Activated CD8-positive, alpha-beta memory T cell treated with anti-CD3 and anti-CD28 coated beads, Interleukin-2, amount 50 U/mL, for 24 hours (primary cell): Measurements from ENCODE around the gene CBLC.
"Not testable (repeated sequence)": the region's sequence is repeated elsewhere in the genome, so short reads cannot be mapped to it uniquely, and the experiment has no call there.

Experiments used
- DNase-seq: peaks from one replicate; pipeline ENCODE4 v3.0.0-alpha.2; 2020; ENCODE audit errors: extremely low read depth

CBLC gene

GRCh38 chr19:44819246-44819832 lies 41.6 kb downstream of the CBLC start:
- no peak for DNase-seq

- no peak for DNase-seq
Measured at GRCh38 chr19:44820648-44821609, 43.2 kb downstream of the CBLC start.

- DNase-seq = no peak
Measured at GRCh38 chr19:44822177-44822576, 44.5 kb downstream of the CBLC start.

GRCh38 chr19:44822670-44823372 lies 45.1 kb downstream of the CBLC start:
- DNase-seq = no peak

- DNase-seq = no peak
Measured at GRCh38 chr19:44823373-44823698, 45.6 kb downstream of the CBLC start.

DNA sequence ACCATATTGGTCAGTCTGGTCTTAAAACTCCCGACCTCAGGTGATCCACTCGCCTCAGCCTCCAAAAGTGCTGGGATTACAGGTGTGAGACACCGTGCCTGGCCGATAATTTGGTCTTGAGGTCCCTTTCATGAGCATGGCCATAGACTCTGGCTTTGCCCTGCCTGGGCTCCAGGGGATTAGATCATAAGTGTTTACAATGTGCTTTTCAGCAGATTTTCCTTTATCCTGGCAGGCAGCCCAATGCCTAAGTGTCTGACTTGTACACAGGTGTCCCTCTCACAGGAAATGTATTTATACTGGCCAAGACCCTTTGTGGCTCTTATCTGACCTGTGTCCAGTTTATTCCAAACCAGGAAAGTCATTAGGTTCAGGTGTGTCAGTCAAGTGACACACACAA lies 47.1 kb downstream of the CBLC start:
- no peak for DNase-seq

DNA sequence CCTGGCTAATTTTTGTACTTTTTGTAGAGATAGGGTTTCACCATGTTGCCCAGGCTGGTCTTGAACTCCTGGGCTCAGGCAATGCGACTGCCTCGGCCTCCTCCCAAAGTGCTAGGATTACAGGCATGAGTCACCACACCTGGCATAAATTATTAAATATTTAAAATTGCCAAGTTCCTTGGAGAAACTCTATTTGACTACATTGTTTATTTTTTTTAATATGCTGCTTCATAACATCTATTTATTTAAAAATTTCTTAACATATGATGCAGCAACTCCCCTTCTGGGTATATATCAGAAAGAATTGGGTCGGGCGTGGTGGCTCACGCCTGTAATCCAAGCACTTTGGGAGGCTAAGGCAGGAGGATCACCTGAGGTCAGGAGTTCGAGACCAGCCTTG lies 55.2 kb downstream of the CBLC start:
- not testable (repeated sequence) for DNase-seq

- not testable (repeated sequence) for DNase-seq
Measured at GRCh38 chr19:44834399-44834798, 56.7 kb downstream of the CBLC start.

DNA sequence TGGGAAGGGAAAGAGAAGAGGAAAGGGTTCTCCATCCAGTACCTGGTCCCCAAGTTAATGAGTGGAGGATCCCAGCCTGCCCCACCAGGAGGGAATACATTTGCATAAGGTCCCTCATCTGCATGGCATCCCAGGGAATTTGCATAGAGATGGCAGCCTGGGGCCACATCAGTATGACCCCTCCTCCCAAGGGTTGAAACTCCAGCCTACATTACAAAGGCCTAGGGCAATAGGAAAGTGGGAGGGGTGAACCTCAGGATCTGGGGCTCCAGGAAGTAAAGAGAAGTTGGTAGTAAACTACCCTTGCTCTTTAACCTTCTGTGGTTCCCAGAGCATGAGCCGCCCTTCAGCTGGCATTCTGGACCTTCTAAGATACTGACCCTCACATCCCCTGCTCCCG lies 61.6 kb downstream of the CBLC start:
- DNase-seq = no peak

- no peak for DNase-seq
Measured at GRCh38 chr19:44840811-44841210, 63.1 kb downstream of the CBLC start.

DNA sequence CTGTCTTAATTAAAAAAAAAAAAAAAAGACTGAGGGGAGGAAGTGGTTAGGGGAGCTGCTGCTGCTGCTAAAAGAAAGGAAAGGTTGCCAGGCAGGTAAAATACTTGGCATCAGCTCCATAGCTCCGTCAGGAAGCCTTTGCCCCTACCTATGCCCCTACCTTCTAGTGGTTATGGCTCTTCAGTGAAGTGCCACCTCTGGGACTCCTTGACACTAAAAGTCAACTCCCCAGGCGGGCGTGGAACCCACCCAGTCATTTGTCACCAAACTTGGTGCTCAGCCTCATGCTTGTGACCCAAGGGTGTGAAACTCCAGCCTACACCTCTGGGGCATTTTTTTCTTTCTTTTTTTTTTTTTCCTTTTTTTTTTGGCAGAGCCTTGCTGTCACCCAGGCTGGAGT lies 63.5 kb downstream of the CBLC start:
- DNase-seq = no peak

DNA sequence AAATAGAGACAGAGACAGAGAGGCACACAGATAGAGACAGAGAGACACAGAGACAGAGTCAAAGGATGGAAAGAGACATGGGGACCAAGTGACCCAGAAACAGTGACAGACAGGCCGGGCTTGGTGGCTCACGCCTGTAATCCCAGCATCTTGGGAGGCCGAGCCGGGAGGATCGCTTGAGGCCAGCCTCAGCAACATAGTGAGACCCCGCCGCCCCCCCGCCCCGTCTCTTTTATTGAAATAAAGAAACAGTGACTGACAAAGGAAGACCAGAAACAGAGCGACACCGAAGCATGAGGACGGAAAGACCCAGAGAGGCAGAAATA lies 67.6 kb downstream of the CBLC start:
- no peak for DNase-seq

DNA sequence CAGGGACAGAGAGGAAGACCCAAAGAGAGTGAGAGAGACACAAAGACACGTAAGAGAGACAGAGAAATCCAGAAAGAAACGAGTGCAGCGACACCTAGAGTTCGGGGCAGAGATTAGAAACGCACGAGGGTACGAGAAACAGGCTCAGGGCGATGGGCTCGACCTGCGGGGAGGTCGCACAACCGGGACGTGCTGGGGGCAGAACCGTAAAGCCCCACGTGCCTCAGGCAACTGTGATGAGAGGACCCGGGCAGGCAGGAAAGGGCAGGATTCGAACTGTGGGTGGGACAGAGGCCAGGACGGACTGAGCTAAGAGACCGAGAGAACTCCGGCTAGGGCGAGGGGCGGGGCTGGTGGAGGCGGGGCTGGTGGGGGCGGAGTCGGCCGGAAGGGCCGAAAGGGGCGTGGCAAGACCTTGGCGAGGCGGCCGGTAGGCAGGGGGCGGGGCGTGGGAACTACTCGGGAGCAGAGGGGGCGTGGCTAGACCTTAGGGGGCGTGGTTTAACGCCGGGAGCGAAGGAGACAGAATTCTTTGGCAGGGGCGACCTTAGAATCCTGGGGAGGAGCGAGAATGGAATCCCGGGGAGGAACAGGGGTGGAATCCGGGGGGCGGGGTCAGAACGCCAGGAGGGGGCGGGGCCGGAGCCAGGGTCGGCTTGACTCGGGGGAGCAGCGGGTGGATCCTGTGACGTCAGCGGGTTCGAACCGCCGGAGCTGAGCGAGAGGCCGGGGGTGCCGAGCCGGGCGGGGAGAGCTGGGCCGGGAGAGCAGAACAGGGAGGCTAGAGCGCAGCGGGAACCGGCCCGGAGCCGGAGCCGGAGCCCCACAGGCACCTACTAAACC lies 68.1 kb downstream of the CBLC start, which contains the start of gene NECTIN2:
Gene NECTIN2, plus strand, starts transcription at position 686 of the 843 bp plus-strand sequence. CDS start 229 bp downstream, outside the sequence.
- DNase-seq = peak; percentile 61

- DNase-seq = no peak
Measured at GRCh38 chr19:44846455-44847143, 68.9 kb downstream of the CBLC start.

DNA sequence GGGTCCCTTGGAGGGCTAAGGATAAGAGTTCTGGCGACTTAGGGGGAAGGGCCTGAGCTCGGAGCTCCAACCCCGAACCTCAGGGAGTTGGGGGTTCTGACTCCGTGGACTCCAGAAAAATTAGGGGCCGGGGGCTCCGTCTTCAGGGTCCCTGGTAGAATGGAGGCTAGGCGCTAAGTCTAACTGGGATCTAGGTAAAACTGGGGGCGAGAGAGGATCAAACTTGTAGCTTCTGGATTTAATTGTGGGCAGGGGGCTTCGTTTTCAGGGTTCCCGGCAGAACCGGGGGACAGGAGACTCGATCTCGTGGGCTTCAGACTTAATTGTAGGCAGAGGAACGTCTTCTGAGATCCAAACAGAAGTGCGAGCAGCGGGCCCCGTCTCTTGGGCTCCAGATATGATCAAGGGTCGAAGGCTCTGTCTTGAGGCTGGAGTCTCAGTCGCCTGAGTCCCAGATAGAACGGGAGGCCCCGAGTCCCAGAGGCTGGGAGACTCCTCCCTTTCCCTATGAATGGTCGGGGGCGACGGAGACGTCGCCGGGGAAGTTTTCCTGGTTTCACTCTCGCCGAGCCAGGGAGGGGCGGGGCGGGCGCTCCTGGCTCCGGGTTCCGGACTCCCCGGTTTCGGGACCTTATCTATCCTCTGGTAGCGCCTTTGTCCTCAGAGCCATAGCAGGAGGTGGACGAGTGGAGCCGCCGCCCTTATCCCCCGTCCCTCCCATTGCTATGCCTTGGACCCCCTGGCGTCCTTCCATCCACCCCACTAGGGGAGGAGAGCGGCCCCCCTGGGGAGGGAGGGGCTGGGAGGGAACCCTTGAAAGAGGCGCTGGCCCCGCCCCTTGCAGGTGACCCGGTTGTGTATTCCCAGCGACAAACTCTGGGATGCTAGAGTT lies 69.7 kb downstream of the CBLC start:
- no peak for DNase-seq

GRCh38 chr19:44848036-44848811 lies 70.5 kb downstream of the CBLC start:
- no peak for DNase-seq

GRCh38 chr19:44848812-44849447 lies 71.2 kb downstream of the CBLC start:
- no peak for DNase-seq
